GM12872 (cell line): ENCODE measurements around the gene CDYL.

ENCODE experiments used
- CTCF ChIP-seq: IDR thresholded peaks from 3 replicates; pipeline ENCODE4 v1.5.1; 2011; ENCODE audit warnings: low read depth, mild to moderate bottlenecking, low read length, moderate library complexity; ENCODE audit not compliant: insufficient read depth

Gene CDYL

GRCh38 chr6:4905826-4906225 is 129.6 kb downstream of the CDYL start:
- TF ChIP-seq CTCF = no peak

- TF ChIP-seq CTCF = no peak
These were observed 130.4 kb downstream of the CDYL start for GRCh38 chr6:4906293-4907276.

GRCh38 chr6:4907602-4908001 is 131.4 kb downstream of the CDYL start:
- TF ChIP-seq CTCF = no peak

GRCh38 chr6:4908062-4908461 is 131.9 kb downstream of the CDYL start:
- no peak for TF ChIP-seq CTCF

- no peak for TF ChIP-seq CTCF
These were observed 133.0 kb downstream of the CDYL start for GRCh38 chr6:4909063-4909706.

- TF ChIP-seq CTCF = no peak
These were observed 134.0 kb downstream of the CDYL start for GRCh38 chr6:4910037-4910760.

- no peak for TF ChIP-seq CTCF
These were observed 136.4 kb downstream of the CDYL start for GRCh38 chr6:4912559-4912958.
